Panc1 (cell line): Measurements from ENCODE around the gene PAX2. TPM values are rescaled to one million over a fixed set of nuclear protein-coding genes. Genes with fewer than 3 reads are reported as not detected.

Experiments used
- ATAC-seq: fragments of 200-7000 bp; cut with Tn5 transposase; 2 replicates; pipeline ENCODE4 v1.9.1; 2020; ENCODE audit warnings: mild to moderate bottlenecking, moderate library complexity
- BruUV-seq: library from RNA; stranded (reverse); fragments of 400-500 nt; replicated peaks from 2 replicates; lab custom pipeline; 2021; lab: Mats Ljungman, UMichigan
- CTCF ChIA-PET: fragments of 300-600 bp; sonication (Branson Sonifier 250); formaldehyde crosslinking; loops from one replicate; lab custom pipeline; 2022; ENCODE audit warnings: antibody characterized with exemption; lab: Charles Lee
- POLR2A ChIA-PET: fragments of 300-600 bp; sonication (Branson Sonifier 250); formaldehyde crosslinking; loops from one replicate; lab custom pipeline; 2022; ENCODE audit warnings: antibody characterized with exemption; lab: Charles Lee
- DNase-seq: peaks from one replicate; pipeline ENCODE4 v3.0.0-alpha.2; 2010; ENCODE audit warnings: low read depth, low spot score
- H3K27ac ChIP-seq: 2 replicates; pipeline ENCODE4 v1.5.1; 2011; ENCODE audit warnings: mild to moderate bottlenecking, low read length, inconsistent platforms
- H3K27me3 ChIP-seq: fragments of 200-500 bp; sonication (Bioruptor generic); 2 replicates; pipeline ENCODE4 v1.6.0; 2014; ENCODE audit warnings: low read length, inconsistent platforms; ENCODE audit not compliant: control insufficient read depth, insufficient read depth
- H3K36me3 ChIP-seq: fragments of 200-500 bp; sonication (Bioruptor generic); 2 replicates; pipeline ENCODE4 v1.5.1; 2014; ENCODE audit warnings: inconsistent platforms, mild to moderate bottlenecking, low read length, moderate library complexity; ENCODE audit not compliant: control insufficient read depth, insufficient read depth
- H3K4me1 ChIP-seq: 2 replicates; pipeline ENCODE4 v1.5.1; 2011; ENCODE audit warnings: inconsistent platforms, mild to moderate bottlenecking, low read length, moderate library complexity; ENCODE audit not compliant: control insufficient read depth, insufficient read depth
- H3K4me3 ChIP-seq, 2 experiments: 2 replicates each; pipeline ENCODE4 v1.5.1; 2011 to 2012; ENCODE audit warnings: low read depth in 2 of 2, low read length in 2 of 2, mild to moderate bottlenecking in 2 of 2, inconsistent platforms in 1 of 2, moderate library complexity in 1 of 2
- H3K9me3 ChIP-seq: fragments of 200-500 bp; sonication (Bioruptor generic); 2 replicates; pipeline ENCODE4 v1.5.1; 2014; ENCODE audit warnings: low read depth, mild to moderate bottlenecking, inconsistent platforms, low read length, moderate library complexity; ENCODE audit not compliant: control insufficient read depth, insufficient read depth
- POLR2AphosphoS5 ChIP-seq: IDR thresholded peaks from 2 replicates; pipeline ENCODE4 v1.6.1; 2012; ENCODE audit warnings: mild to moderate bottlenecking, low read depth, low read length, moderate library complexity
- SIN3A ChIP-seq: IDR thresholded peaks from 2 replicates; pipeline ENCODE4 v1.6.1; 2012; ENCODE audit warnings: low read depth, mild to moderate bottlenecking, low read length, moderate library complexity, borderline replicate concordance; ENCODE audit not compliant: insufficient read depth
- TCF7L2 ChIP-seq: IDR thresholded peaks from 2 replicates; pipeline ENCODE4 v1.6.1; 2011; ENCODE audit warnings: mild to moderate bottlenecking, low read depth, low read length, inconsistent platforms
- in situ Hi-C: cut with HindIII; loops from 2 replicates; pipeline ENCODE4 v1.10.0; 2016; ENCODE audit warnings: low sequenced_read_pairs, low pct_unique_long_range_greater_than_20kb
- intact Hi-C: fragments of 100-400 bp; cut with micrococcal nuclease; formaldehyde crosslinking; loops from one replicate; pipeline ENCODE4 v1.10.0; 2022; ENCODE audit not compliant: unreplicated experiment
- total RNA-seq: library from RNA; stranded (reverse); gene quantifications from one replicate; pipeline ENCODE4 v1.2.1, GENCODE V29; 2021; ENCODE audit not compliant: unreplicated experiment
- TF ChIP-seq, protein P1 (sequence below): fragments of 450-650 bp; IDR thresholded peaks from 2 replicates; pipeline ENCODE4 v1.5.1; 2017; ENCODE audit warnings: mild to moderate bottlenecking
- TF ChIP-seq, protein P2 (sequence below), 2 experiments: IDR thresholded peaks; 2 replicates each; pipeline ENCODE4 v1.6.1; 2011 to 2012; ENCODE audit warnings: low read depth in 2 of 2, control low read depth in 1 of 2, low read length in 1 of 2, mild to moderate bottlenecking in 1 of 2, moderate library complexity in 1 of 2; ENCODE audit not compliant: insufficient read depth in 1 of 2

The PAX2 gene
- total RNA-seq, 1 experiment from 2014 or later, result 72.3 TPM

DNA sequence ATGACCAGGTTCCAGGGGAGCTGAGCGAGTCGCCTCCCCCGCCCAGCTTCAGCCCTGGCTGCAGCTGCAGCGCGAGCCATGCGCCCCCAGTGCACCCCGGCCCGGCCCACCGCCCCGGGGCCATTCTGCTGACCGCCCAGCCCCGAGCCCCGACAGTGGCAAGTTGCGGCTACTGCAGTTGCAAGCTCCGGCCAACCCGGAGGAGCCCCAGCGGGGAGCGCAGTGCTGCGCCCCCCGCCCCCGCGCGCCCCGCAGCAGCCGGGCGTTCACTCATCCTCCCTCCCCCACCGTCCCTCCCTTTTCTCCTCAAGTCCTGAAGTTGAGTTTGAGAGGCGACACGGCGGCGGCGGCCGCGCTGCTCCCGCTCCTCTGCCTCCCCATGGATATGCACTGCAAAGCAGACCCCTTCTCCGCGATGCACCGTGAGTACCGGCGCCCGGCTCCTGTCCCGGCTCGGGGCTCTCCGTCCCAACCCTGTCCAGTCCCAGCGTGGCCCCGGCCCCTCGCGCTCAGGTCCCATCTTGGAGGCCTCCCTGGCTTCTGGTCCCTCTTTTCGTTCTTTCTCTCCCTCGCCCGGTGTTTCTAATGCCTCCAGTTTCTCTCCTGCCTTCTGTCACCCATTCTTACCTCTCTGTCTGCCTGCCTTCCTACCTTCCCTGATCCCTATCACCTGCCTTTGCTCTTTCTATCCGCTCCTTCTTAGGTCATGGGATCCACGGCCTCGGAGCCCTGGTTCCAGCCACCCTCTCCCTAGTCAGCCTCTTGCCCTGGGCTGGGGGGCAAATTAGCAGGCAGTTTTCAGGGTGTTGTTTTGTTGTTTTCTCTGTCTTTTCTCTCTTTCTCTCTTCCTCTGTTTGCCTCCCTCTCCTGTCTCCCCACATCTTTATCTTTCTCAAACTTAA lies 751 bp downstream of the PAX2 start:
- in situ Hi-C loops, result no loop called here
- Histone ChIP-seq H3K4me3 (peak overlapping the region; percentile 58 to 67), H3K4me1 (peaks cover 32% of the 10 kb centered on the region), H3K36me3 (no peaks in the 10 kb centered on the region), H3K9me3 (no peaks in the 10 kb centered on the region), H3K27ac (peak overlapping the region; percentile 89), H3K27me3 (no peaks in the 10 kb centered on the region)
- intact Hi-C loops, result no loop called here
- ATAC-seq (peak; percentile 1), DNase-seq (no peak)
- no TSS peak for BruUV-seq
- no peak for TF ChIP-seq TCF7L2
- TF ChIP-seq POLR2AphosphoS5, result no peak
- TF ChIP-seq, protein P1, sequence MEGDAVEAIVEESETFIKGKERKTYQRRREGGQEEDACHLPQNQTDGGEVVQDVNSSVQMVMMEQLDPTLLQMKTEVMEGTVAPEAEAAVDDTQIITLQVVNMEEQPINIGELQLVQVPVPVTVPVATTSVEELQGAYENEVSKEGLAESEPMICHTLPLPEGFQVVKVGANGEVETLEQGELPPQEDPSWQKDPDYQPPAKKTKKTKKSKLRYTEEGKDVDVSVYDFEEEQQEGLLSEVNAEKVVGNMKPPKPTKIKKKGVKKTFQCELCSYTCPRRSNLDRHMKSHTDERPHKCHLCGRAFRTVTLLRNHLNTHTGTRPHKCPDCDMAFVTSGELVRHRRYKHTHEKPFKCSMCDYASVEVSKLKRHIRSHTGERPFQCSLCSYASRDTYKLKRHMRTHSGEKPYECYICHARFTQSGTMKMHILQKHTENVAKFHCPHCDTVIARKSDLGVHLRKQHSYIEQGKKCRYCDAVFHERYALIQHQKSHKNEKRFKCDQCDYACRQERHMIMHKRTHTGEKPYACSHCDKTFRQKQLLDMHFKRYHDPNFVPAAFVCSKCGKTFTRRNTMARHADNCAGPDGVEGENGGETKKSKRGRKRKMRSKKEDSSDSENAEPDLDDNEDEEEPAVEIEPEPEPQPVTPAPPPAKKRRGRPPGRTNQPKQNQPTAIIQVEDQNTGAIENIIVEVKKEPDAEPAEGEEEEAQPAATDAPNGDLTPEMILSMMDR, result no peak; the same call in 1 of the 2 replicates
- TF ChIP-seq, protein P2, sequence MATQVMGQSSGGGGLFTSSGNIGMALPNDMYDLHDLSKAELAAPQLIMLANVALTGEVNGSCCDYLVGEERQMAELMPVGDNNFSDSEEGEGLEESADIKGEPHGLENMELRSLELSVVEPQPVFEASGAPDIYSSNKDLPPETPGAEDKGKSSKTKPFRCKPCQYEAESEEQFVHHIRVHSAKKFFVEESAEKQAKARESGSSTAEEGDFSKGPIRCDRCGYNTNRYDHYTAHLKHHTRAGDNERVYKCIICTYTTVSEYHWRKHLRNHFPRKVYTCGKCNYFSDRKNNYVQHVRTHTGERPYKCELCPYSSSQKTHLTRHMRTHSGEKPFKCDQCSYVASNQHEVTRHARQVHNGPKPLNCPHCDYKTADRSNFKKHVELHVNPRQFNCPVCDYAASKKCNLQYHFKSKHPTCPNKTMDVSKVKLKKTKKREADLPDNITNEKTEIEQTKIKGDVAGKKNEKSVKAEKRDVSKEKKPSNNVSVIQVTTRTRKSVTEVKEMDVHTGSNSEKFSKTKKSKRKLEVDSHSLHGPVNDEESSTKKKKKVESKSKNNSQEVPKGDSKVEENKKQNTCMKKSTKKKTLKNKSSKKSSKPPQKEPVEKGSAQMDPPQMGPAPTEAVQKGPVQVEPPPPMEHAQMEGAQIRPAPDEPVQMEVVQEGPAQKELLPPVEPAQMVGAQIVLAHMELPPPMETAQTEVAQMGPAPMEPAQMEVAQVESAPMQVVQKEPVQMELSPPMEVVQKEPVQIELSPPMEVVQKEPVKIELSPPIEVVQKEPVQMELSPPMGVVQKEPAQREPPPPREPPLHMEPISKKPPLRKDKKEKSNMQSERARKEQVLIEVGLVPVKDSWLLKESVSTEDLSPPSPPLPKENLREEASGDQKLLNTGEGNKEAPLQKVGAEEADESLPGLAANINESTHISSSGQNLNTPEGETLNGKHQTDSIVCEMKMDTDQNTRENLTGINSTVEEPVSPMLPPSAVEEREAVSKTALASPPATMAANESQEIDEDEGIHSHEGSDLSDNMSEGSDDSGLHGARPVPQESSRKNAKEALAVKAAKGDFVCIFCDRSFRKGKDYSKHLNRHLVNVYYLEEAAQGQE (IDR thresholded peaks at IDR 0.05; ENCODE audit: insufficient read depth in 1 of 2, low read depth in 2 of 2, low read length in 1 of 2), result no peak
- TF ChIP-seq SIN3A, result no peak
- ChIA-PET POLR2A (interaction anchor here (0.5 to 0.6 kb wide), 2 partner anchors 178 to 181 kb away, joined by 3 to 11 read pairs; no protein-coding TSS in a partner anchor), CTCF (interaction anchor here (0.8 to 3.0 kb wide), 2 partner anchors 17 to 133 kb away, joined by 3 to 13 read pairs; no protein-coding TSS in a partner anchor)

DNA sequence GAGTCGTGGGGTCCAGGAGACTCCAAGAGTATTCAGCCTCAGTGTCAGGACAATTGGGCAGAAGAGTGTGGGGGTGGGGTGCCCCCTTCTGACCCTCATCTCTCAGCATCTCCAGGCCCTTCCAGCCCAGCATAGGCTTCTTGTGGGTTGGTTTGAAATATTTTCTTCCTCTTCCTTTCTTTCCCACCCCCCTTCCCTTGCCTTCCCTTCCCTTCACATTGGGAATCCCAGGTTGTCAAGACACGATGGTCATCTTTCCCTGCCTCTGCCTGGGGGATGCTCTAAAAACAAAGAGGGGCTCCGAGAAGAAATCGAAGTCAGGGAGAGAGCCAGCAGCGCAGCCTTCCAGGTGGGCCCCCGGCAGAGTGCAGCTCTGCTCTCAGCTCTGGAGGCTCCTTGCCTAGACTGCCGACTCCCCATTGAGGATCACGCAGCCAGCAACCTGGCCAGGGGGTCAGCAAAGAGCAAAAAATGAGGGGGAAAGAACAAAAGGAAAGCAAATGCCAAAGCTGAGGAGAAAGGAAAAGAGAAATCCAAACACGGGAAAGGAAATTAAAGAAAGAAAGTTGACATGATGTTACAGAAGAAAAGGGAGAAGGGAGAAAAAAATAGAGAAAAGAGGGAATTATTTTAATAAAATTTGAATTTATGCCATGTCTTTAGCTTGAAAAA lies 1.5 kb downstream of the PAX2 start:
- ATAC-seq, result no peak
- Histone ChIP-seq H3K4me1 (peaks cover 27% of the 10 kb centered on the region), H3K36me3 (no peaks in the 10 kb centered on the region), H3K27ac (peak overlapping the region; percentile 89), H3K9me3 (no peaks in the 10 kb centered on the region), H3K27me3 (no peaks in the 10 kb centered on the region), H3K4me3 (peak overlapping the region; percentile 58 to 67)
- DNase-seq, result no peak
- TF ChIP-seq, protein P1, result no peak
- TF ChIP-seq, protein P2 (IDR thresholded peaks at IDR 0.05; ENCODE audit: insufficient read depth in 1 of 2, low read depth in 2 of 2, low read length in 1 of 2), result no peak
- TF ChIP-seq POLR2AphosphoS5 (no peak), SIN3A (no peak), TCF7L2 (no peak)
- BruUV-seq, result no TSS peak
- intact Hi-C loops, result no loop called here
- CTCF ChIA-PET, result interaction anchor here (0.7 kb wide), 2 partner anchors 127 kb away, joined by 3 to 18 read pairs; no protein-coding TSS in a partner anchor
- POLR2A ChIA-PET, result interaction anchor here (0.6 kb wide), 2 partner anchors 213 to 459 kb away, joined by 7 read pairs; no protein-coding TSS in a partner anchor
- in situ Hi-C loops, result no loop called here
